Activated CD4-positive, alpha-beta T cell treated with anti-CD3 and anti-CD28 coated beads, Interleukin-2, amount 10 ng/mL, durations not matched to agents 7 days and 5 days (primary cell): ENCODE data around the gene MRPS35. TPM values are rescaled to one million over a fixed set of nuclear protein-coding genes. Genes with fewer than 3 reads are reported as not detected.
"Not testable (repeated sequence)": the region's sequence is repeated elsewhere in the genome, so short reads cannot be mapped to it uniquely, and the experiment has no call there.

ENCODE experiments used
- CTCF ChIA-PET: fragments of 350-600 bp; sonication (Branson Sonifier 250); formaldehyde crosslinking; loops from one replicate; lab custom pipeline; 2021; ENCODE audit warnings: antibody characterized with exemption; lab: Charles Lee
- POLR2A ChIA-PET: fragments of 350-600 bp; sonication (Branson Sonifier 250); formaldehyde crosslinking; loops from one replicate; lab custom pipeline; 2021; ENCODE audit warnings: antibody characterized with exemption; lab: Charles Lee
- DNase-seq: peaks from one replicate; pipeline ENCODE4 v3.0.0-alpha.2; 2020
- H3K27ac Mint-ChIP-seq: one replicate; pipeline ENCODE4 v1.8.0; 2021; ENCODE audit warnings: mild to moderate bottlenecking, moderate library complexity, mixed read lengths
- H3K27me3 Mint-ChIP-seq: one replicate; pipeline ENCODE4 v1.8.0; 2021; ENCODE audit warnings: mixed read lengths
- H3K36me3 Mint-ChIP-seq: one replicate; pipeline ENCODE4 v1.8.0; 2021; ENCODE audit warnings: low read depth, mixed read lengths
- H3K4me1 Mint-ChIP-seq: one replicate; pipeline ENCODE4 v1.8.0; 2021; ENCODE audit warnings: mixed read lengths
- H3K4me3 Mint-ChIP-seq: one replicate; pipeline ENCODE4 v1.8.0; 2021; ENCODE audit warnings: mild to moderate bottlenecking, moderate library complexity, mixed read lengths
- H3K9me3 Mint-ChIP-seq: one replicate; pipeline ENCODE4 v1.8.0; 2021; ENCODE audit warnings: mixed read lengths
- total RNA-seq, 2 experiments: library from RNA; stranded (reverse); gene quantifications; one replicate each; pipeline ENCODE4 v1.2.3, GENCODE V29; 2021

Gene MRPS35
- total RNA-seq, 2 experiments from 2014 or later = 37.8 to 38.5 TPM

DNA sequence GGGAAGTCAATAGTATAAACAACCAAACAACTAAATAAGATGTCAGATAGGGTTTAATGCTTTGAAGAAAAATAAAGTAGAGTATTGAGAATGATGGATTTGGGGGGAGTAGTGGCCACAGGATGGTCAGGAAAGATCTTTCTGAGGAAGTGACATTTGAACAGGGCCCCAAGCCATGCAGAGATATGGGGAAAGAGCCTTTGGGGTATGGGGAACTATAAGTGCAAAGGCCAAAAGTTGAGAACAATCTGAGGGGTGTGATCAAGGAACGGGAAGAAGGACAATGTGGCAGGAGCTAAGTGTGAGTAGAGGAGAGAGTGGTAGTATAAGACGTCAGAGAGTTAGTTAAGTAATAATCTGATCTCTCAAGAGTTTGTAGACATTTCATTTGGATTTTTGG lies 1.3 kb downstream of the MRPS35 start:
- POLR2A ChIA-PET = no interaction called here
- no peak for DNase-seq
- peak overlapping the region; percentile 93 for H3K4me3 Mint-ChIP-seq
- peaks cover 13% of the 10 kb centered on the region for H3K36me3 Mint-ChIP-seq
- CTCF ChIA-PET = interaction anchor here (0.5 kb wide), 1 partner anchor 1651 kb away, joined by 3 read pairs; no protein-coding TSS in a partner anchor
- H3K4me1 Mint-ChIP-seq = peaks cover 28% of the 10 kb centered on the region
- peaks cover 19% of the 10 kb centered on the region for H3K27me3 Mint-ChIP-seq
- H3K9me3 Mint-ChIP-seq = no peaks in the 10 kb centered on the region
- H3K27ac Mint-ChIP-seq = peak overlapping the region; percentile 99

DNA sequence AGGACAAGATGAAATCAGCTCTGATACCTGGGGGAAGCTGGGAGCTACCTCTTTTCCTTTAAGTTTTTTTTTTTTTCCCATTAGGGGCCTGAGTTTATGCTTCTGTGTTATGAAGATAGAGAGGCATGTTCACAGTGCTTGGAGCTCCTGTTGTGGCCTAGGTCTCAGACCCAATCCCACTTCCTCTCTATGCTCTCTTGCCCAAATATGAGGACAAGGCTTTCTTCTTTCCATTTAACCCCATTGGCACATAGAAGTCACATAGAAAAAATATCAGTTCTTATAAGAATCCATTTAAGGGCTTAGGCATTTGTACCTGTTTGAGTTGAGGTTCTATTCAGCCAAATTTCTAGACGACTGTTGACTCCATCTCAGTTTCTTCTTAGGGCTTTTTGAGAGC lies 12.6 kb downstream of the MRPS35 start:
- Mint-ChIP-seq H3K4me1 (peaks cover 7% of the 10 kb centered on the region), H3K36me3 (peaks cover 22% of the 10 kb centered on the region), H3K4me3 (no peak overlapping the region), H3K27ac (peak overlapping the region; percentile 25), H3K27me3 (no peaks in the 10 kb centered on the region), H3K9me3 (no peaks in the 10 kb centered on the region)
- CTCF ChIA-PET = interaction anchor here (1.2 kb wide), 1 partner anchor 99 kb away, joined by 3 read pairs; no protein-coding TSS in a partner anchor
- POLR2A ChIA-PET = no interaction called here
- no peak for DNase-seq

DNA sequence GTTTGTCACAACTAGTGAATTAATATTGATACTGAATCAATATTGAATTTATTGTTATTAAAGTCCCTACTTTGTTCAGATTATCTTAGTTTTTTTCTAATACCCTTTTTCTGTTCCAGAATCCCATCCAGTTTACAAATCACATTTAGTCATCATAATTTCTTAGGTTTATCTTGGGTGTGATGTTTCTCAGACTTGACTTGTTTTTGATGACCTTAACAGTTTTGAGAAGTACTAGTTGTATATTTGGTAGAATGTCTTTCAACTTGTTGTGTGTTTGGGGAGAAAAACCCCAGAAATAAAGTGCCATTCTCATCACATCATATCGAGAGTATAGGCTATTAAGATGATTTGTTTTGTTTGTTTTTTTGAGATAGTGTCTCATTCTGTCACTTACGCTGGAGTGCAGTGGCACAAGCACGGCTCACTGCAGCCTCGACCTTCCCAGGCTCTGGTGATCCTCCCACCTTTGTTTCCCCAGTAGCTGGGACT lies 19.5 kb downstream of the MRPS35 start:
- Mint-ChIP-seq H3K9me3 (no peaks in the 10 kb centered on the region), H3K27me3 (no peaks in the 10 kb centered on the region), H3K27ac (no peak overlapping the region), H3K4me1 (no peaks in the 10 kb centered on the region), H3K36me3 (peaks cover 32% of the 10 kb centered on the region), H3K4me3 (no peak overlapping the region)
- CTCF ChIA-PET = no interaction called here
- no peak for DNase-seq
- POLR2A ChIA-PET = no interaction called here

DNA sequence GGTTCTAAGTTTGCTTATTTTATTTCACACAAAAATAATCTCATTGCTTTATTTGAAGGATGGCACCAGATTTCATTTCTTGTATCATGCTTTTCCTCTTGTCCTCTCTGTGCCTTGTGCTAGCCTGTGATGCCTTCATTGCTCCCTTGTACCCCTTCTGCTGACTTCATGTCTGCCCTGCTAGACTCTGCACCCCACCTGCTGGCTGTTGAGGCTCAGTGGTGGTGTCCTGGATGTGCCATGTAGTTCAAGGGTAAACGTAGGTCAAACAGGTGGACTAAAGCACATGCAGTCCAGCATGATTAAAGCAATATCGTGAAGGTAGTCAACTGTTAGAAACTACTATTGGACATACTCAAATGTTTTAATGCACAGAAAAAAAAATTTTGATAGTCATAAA lies 21.6 kb downstream of the MRPS35 start:
- peaks cover 36% of the 10 kb centered on the region for H3K36me3 Mint-ChIP-seq
- no peak overlapping the region for H3K4me3 Mint-ChIP-seq
- H3K4me1 Mint-ChIP-seq = no peaks in the 10 kb centered on the region
- ChIA-PET POLR2A (no interaction called here), CTCF (interaction anchor here (1.4 kb wide), 1 partner anchor 90 kb away, joined by 3 read pairs; no protein-coding TSS in a partner anchor)
- no peak overlapping the region for H3K27ac Mint-ChIP-seq
- no peaks in the 10 kb centered on the region for H3K9me3 Mint-ChIP-seq
- peak; percentile 22 for DNase-seq
- H3K27me3 Mint-ChIP-seq = no peaks in the 10 kb centered on the region

DNA sequence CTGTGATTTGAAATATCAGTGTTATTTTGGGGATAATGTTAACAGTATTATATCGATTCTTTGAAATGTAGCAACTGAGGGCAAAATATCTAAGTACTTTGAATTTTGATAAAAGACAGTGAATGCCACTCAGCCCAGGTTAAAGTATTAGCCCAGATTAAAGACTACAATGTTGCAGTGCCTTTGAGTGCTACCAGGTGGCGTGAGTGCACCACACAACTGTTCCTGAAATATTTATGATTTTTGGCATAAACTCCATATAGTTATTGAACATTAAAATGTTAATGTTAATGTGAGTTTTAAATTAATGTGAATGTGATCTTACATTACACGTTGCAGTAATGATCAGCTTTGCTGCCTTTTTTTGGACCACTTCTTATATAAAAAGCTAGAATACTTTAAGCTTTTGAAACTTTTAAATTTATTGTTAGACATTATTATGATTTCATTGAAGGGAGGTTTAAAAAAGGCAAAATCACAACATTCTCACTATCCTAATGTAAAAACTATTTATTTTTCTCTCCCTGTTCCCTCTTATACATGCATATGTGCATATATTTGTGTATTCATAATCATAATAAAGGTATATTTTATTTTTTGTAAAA lies 22.5 kb downstream of the MRPS35 start:
- DNase-seq = peak; percentile 41
- H3K4me3 Mint-ChIP-seq = no peak overlapping the region
- H3K9me3 Mint-ChIP-seq = no peaks in the 10 kb centered on the region
- H3K36me3 Mint-ChIP-seq = peaks cover 39% of the 10 kb centered on the region
- H3K27me3 Mint-ChIP-seq = no peaks in the 10 kb centered on the region
- POLR2A ChIA-PET = interaction anchor here (0.6 kb wide), 1 partner anchor 1280 kb away, joined by 3 read pairs; no protein-coding TSS in a partner anchor
- CTCF ChIA-PET = interaction anchor here (1.4 kb wide), 1 partner anchor 89 kb away, joined by 3 read pairs; no protein-coding TSS in a partner anchor
- H3K4me1 Mint-ChIP-seq = no peaks in the 10 kb centered on the region
- no peak overlapping the region for H3K27ac Mint-ChIP-seq

DNA sequence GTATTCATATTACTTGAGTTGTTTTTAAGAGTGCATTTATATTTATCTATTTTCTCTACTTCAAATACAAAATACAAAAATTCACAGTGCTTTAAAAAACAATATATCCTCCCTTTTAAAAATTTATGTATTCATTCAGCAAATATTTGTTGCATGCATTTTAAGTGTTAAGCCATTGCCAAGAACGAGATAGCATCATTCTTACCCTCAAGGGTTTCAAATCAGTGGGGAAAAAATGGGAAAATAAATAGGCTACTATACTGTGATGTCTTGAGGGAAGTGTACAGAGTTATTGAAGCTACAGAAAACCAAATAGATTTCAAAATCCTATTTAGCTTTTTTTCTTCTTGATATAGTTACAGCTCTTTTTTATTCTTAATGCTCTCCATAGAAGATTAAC lies 23.2 kb downstream of the MRPS35 start:
- peak overlapping the region; percentile 9 for H3K27ac Mint-ChIP-seq
- ChIA-PET CTCF (no interaction called here), POLR2A (interaction anchor here (0.6 kb wide), 1 partner anchor 1279 kb away, joined by 3 read pairs; no protein-coding TSS in a partner anchor)
- H3K4me3 Mint-ChIP-seq = no peak overlapping the region
- H3K9me3 Mint-ChIP-seq = no peaks in the 10 kb centered on the region
- no peak for DNase-seq
- peaks cover 2% of the 10 kb centered on the region for H3K4me1 Mint-ChIP-seq
- H3K27me3 Mint-ChIP-seq = no peaks in the 10 kb centered on the region
- H3K36me3 Mint-ChIP-seq = peaks cover 39% of the 10 kb centered on the region

DNA sequence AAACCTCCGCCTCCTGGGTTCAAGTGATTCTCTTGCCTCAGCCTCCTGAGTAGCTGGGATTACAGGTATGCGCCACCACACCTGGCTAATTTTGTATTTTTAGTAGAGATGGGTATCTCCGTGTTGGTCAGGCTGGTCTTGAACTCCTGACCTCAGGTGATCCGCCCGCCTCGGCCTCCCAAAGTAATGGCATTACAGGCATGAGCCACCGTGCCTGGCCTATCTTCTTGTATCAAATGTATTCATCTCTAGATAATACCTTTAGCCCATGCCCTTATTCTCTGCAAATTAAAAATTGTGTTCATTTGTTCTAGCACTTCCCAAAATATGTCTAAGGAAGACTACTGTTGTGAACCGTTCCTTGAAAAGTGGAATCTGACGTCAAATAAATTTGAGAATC lies 23.7 kb downstream of the MRPS35 start:
- DNase-seq, H3K4me1 Mint-ChIP-seq, H3K27ac Mint-ChIP-seq, H3K27me3 Mint-ChIP-seq, POLR2A ChIA-PET, CTCF ChIA-PET, H3K4me3 Mint-ChIP-seq, H3K9me3 Mint-ChIP-seq: not testable (repeated sequence)
- peaks cover 38% of the 10 kb centered on the region for H3K36me3 Mint-ChIP-seq

DNA sequence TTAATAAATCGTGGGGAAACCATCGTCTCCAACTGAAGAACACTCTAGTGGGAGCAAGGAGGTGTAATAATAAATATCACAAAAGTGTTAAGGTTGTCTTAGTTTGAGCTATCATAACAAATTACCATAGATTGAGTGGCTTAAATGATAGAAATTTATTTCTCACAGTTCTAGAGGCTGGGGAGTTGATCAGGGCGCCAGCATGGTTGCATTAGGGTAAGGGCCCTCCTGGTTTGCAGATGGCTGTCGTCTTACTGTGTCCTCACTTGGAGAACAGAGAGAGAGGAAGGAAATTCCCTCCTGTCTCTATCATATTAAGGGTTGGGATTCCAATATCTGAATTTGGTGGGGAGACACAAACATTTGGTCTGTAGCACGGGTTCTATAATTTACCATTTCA lies 33.0 kb downstream of the MRPS35 start:
- no peak overlapping the region for H3K4me3 Mint-ChIP-seq
- ChIA-PET CTCF (no interaction called here), POLR2A (interaction anchor here (0.7 kb wide), 1 partner anchor 28 kb away, joined by 4 read pairs; no protein-coding TSS in a partner anchor)
- H3K9me3 Mint-ChIP-seq = no peaks in the 10 kb centered on the region
- H3K4me1 Mint-ChIP-seq = peaks cover 8% of the 10 kb centered on the region
- H3K36me3 Mint-ChIP-seq = peaks cover 42% of the 10 kb centered on the region
- no peak overlapping the region for H3K27ac Mint-ChIP-seq
- H3K27me3 Mint-ChIP-seq = no peaks in the 10 kb centered on the region
- DNase-seq = no peak

DNA sequence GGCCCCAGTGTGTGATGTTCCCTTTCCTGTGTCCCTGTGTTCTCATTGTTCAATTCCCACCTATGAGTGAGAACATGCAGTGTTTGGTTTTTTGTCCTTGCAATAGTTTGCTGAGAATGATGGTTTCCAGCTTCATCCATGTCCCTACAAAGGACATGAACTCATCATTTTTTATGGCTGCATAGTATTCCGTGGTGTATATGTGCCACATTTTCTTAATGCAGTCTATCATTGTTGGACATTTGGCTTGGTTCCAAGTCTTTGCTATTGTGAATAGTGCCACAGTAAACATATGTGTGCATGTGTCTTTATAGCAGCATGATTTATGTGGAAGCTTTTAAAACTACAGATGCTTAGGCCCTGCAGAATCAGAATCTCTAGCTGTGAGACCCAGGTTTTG lies 35.1 kb downstream of the MRPS35 start:
- H3K4me3 Mint-ChIP-seq, CTCF ChIA-PET, H3K27me3 Mint-ChIP-seq, POLR2A ChIA-PET, H3K4me1 Mint-ChIP-seq, H3K9me3 Mint-ChIP-seq, H3K27ac Mint-ChIP-seq, DNase-seq: not testable (repeated sequence)
- H3K36me3 Mint-ChIP-seq = peaks cover 36% of the 10 kb centered on the region

DNA sequence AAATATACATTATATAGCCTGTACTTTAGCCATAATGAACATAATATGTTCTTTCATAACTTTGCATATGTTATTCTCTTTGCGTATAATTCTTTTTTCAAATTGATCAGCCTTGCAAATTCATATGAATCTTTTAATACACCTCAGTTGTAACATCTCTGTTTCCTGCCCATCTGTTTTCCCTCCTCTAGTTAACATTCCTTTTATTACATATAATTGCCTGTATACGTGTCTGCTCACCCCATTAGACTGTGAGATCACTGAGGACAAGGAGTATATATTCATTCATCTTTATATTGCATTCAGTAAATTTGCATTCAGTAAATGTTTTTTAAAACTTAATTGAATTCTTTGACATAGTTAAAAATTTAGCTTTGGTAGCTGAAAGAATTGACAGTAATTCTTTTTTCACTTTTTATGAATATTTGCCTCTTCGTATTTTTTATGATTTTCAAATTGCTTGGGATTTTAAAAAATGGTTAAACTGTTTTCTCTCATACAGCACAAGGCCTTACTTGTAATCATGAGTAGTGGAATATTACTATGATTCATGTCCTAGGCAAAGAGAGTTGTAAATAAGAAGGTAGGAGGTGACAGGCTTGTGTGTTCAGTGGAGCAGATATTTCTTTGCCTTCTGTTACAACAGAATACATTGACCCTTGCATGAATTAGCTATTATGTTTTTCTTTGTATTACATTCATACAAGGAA lies 36.6 kb downstream of the MRPS35 start:
- ChIA-PET POLR2A (no interaction called here), CTCF (no interaction called here)
- Mint-ChIP-seq H3K36me3 (peaks cover 32% of the 10 kb centered on the region), H3K9me3 (no peaks in the 10 kb centered on the region), H3K27me3 (no peaks in the 10 kb centered on the region), H3K27ac (no peak overlapping the region), H3K4me1 (no peaks in the 10 kb centered on the region), H3K4me3 (no peak overlapping the region)
- no peak for DNase-seq

DNA sequence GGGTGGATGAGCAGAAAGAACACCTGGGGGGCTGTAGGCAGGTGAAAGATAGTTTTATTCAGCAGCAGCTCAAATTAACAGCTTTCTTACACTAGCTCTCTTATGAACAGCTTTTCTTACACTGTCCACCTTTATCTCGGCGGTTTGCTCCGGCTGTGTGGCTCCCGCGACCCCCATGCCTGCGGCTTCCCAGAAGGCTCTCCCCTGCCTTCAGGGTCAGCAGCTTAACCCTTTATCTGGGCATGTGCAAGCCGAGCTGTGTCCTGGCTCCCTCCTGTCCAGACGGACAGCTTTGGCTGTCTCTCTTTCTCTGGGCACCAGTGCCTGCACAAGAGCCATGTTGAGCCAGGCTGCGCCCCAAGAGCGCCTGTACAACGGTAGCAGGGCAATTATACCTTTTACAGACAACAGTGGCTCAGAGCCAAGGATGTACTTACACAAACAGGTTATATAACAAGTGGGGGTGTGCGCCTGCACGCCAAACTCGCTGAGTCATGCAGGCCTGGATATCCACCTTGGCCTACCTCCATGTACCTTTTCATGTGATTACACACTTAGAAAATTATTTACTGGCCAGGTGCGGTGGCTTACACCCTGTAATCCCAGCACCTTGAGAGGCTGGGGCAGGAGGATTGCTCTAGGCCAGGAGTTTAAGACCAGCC lies 40.9 kb downstream of the MRPS35 start:
- Mint-ChIP-seq H3K36me3 (peaks cover 10% of the 10 kb centered on the region), H3K4me3 (no peak overlapping the region), H3K9me3 (no peaks in the 10 kb centered on the region), H3K27me3 (no peaks in the 10 kb centered on the region), H3K27ac (no peak overlapping the region), H3K4me1 (no peaks in the 10 kb centered on the region)
- ChIA-PET CTCF (no interaction called here), POLR2A (no interaction called here)
- no peak for DNase-seq

DNA sequence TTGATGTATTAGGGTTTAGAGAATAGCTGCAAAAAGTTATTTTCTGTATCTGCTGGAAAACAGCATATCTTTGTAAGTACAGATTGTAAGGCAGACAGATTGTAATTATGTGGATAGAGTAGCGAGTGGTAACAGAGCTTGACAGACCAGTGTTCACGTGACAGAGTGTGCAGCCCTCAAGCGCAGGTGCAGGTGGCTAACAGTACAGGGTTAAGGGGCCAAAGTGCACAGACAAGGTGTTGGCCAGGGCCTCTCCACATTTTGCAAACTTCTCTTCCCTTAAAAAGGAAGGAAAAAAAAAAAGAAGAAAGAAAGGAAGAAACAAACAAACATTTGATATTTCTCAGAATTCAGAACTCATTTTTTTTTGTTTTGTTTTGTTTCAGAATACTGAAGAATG lies 44.2 kb downstream of the MRPS35 start:
- Mint-ChIP-seq H3K27ac (no peak overlapping the region), H3K4me3 (no peak overlapping the region), H3K9me3 (no peaks in the 10 kb centered on the region), H3K36me3 (peaks cover 15% of the 10 kb centered on the region), H3K4me1 (no peaks in the 10 kb centered on the region), H3K27me3 (no peaks in the 10 kb centered on the region)
- no peak for DNase-seq
- ChIA-PET CTCF (interaction anchor here (1.0 to 1.3 kb wide), 3 partner anchors 11 to 42 kb away, joined by 3 to 4 read pairs (median 4); no protein-coding TSS in a partner anchor), POLR2A (no interaction called here)
